ENCODE measurements around the gene LCN1.

GRCh38 chr9:135500071-135500524, 21.1 kb upstream of the LCN1 start:
- TF ChIP-seq CTCF (IDR thresholded peaks at IDR 0.05 in 8 of 11, conservative IDR thresholded peaks at IDR 0.05 in 3 of 11) (no peak), POLR2A (IDR thresholded peaks at IDR 0.05) (no peak)
